Measurements from ENCODE around the gene GPS1. TPM values are rescaled to one million over a fixed set of nuclear protein-coding genes. Genes with fewer than 3 reads are reported as not detected.

GPS1 gene
- polyA plus RNA-seq, 1 of the 3 experiments (the other 2 are of a cell fraction), result 264 TPM

GRCh38 chr17:82030470-82031302 lies 21.0 kb upstream of the GPS1 start:
- TF ChIP-seq SIN3A (IDR thresholded peaks at IDR 0.05; ENCODE audit: borderline replicate concordance, low read depth, low read length) (peak; percentile 41; the same call in 1 of the 2 replicates), NFIC (IDR thresholded peaks at IDR 0.05; ENCODE audit: borderline replicate concordance) (no peak), TCF12 (IDR thresholded peaks at IDR 0.05) (no peak), RXRA (IDR thresholded peaks at IDR 0.05; ENCODE audit: borderline replicate concordance, low read depth) (no peak), RCOR1 (IDR thresholded peaks at IDR 0.05; ENCODE audit: low read length) (0 out of 2 replicates have a peak, but pooled peaks have one; percentile 43), FOSL2 (IDR thresholded peaks at IDR 0.05; ENCODE audit: borderline replicate concordance, low read depth) (no peak), NRF1 (IDR thresholded peaks at IDR 0.05; ENCODE audit: low read depth, low read length) (peak; percentile 39; the same call in 1 of the 2 replicates), TAF1 (IDR thresholded peaks at IDR 0.05; ENCODE audit: borderline replicate concordance, low read depth, low read length) (no peak), TEAD4 (IDR thresholded peaks at IDR 0.05; ENCODE audit: borderline replicate concordance, insufficient read depth) (no peak), MXI1 (IDR thresholded peaks at IDR 0.05; ENCODE audit: low read depth, low read length) (peak; percentile 67), EZH2phosphoT487 (IDR thresholded peaks at IDR 0.05; ENCODE audit: borderline replicate concordance, low read depth) (no peak), FOXJ3 (CRISPR knock-in tag; IDR thresholded peaks at IDR 0.05) (no peak), CTCF (IDR thresholded peaks at IDR 0.05) (peak; percentile 69), MEF2A (IDR thresholded peaks at IDR 0.05; ENCODE audit: borderline replicate concordance, low read depth) (no peak), REST (IDR thresholded peaks at IDR 0.05; ENCODE audit: low read depth, low read length) (no peak), USF1 (IDR thresholded peaks at IDR 0.05; ENCODE audit: borderline replicate concordance, low read depth) (no peak), SMC3 (IDR thresholded peaks at IDR 0.05; ENCODE audit: low read depth, low read length) (peak; percentile 87), IRF3 (IDR thresholded peaks at IDR 0.05; ENCODE audit: low read depth, low read length) (no peak), USF2 (IDR thresholded peaks at IDR 0.05; ENCODE audit: borderline replicate concordance, low read depth, low read length) (no peak), RAD21 (IDR thresholded peaks at IDR 0.05; ENCODE audit: low read length) (peak; percentile 96)
- H3K9me2 ChIP-seq, result no peaks in the 10 kb centered on the region
- no peak overlapping the region for H3K9ac ChIP-seq
- peak overlapping the region; percentile 72; the same call in 1 of the 2 replicates for H2AFZ ChIP-seq (ENCODE audit: low read depth)
- 5% methylated on average over 47 of the region's 94 CpGs for WGBS (ENCODE audit: low lambda C conversion rate)
- peak overlapping the region; percentile 50 to 62 for H3K4me3 ChIP-seq (ENCODE audit: low read depth in 2 of 2, low read length in 1 of 2)
- H3K27ac ChIP-seq (ENCODE audit: low read depth in 2 of 2, low read length in 1 of 2), result peak overlapping the region in 1 of 2 experiments; percentile 85; a peak in 2 of 4 replicates
- CTCF ChIA-PET, result interaction anchor here (0.6 to 35.7 kb wide), 93 partner anchors 9 to 657 kb away, joined by 3 to 1216 read pairs (median 6); partner anchors contain the start of genes ASPSCR1, CCDC57, CENPX and DCXR
- H3K4me1 ChIP-seq (ENCODE audit: control insufficient read depth in 1 of 2, insufficient read depth in 2 of 2, low read depth in 1 of 2, low read length in 1 of 2), result peaks cover 0 to 18% of the 10 kb centered on the region in 2 experiments; a peak in 2 of 4 replicates
- DNase-seq, result peak; percentile 96
- peaks cover 4% of the 10 kb centered on the region; the same call in 1 of the 2 replicates for H4K20me1 ChIP-seq (ENCODE audit: insufficient read depth)
- H3K9me3 ChIP-seq, result no peaks in the 10 kb centered on the region
- H3K27me3 ChIP-seq (ENCODE audit: insufficient read depth), result no peaks in the 10 kb centered on the region
- H3K36me3 ChIP-seq (replicated peaks in 1 of 2; ENCODE audit: control insufficient read depth in 1 of 2, insufficient read depth in 2 of 2, low read length in 1 of 2), result peaks cover 5 to 17% of the 10 kb centered on the region in 2 experiments
- no peaks in the 10 kb centered on the region for H3K79me2 ChIP-seq (ENCODE audit: insufficient read depth)
- POLR2A ChIA-PET, result interaction anchor here (0.6 to 3.4 kb wide), 15 partner anchors 8 to 170 kb away, joined by 3 to 14 read pairs (median 4); partner anchors contain the start of genes CENPX, FASN, GPS1 and LRRC45
- peak overlapping the region; percentile 90 for H3K4me2 ChIP-seq
- H3F3A ChIP-seq (replicated peaks; ENCODE audit: insufficient read depth), result peaks cover 29% of the 10 kb centered on the region

All from SK-N-SH (cell line).